B cell (primary cell): Measurements from ENCODE around the gene LSM7. TPM values are rescaled to one million over a fixed set of nuclear protein-coding genes. Genes with fewer than 3 reads are reported as not detected.
A peak's percentile ranks its signal among the peaks of the same experiment; 100 is the strongest.

Experiments used
- ATAC-seq: fragments of 200-7000 bp; cut with Tn5 transposase; one replicate; pipeline ENCODE4 v1.10.0; 2021; ENCODE audit warnings: low read depth, mild to moderate bottlenecking, moderate number of reproducible peaks, moderate library complexity
- CTCF ChIA-PET: fragments of 350-600 bp; sonication (Branson Sonifier 250); formaldehyde crosslinking; loops from one replicate; lab custom pipeline; 2021; ENCODE audit warnings: antibody characterized with exemption, inconsistent platforms; lab: Charles Lee
- POLR2A ChIA-PET: fragments of 350-600 bp; sonication (Branson Sonifier 250); formaldehyde crosslinking; loops from one replicate; lab custom pipeline; 2021; ENCODE audit warnings: antibody characterized with exemption; lab: Charles Lee
- DNase-seq: peaks from one replicate; pipeline ENCODE4 v3.0.0; 2013
- H2AFZ ChIP-seq: 2 replicates; pipeline ENCODE4 v1.6.1; 2012; ENCODE audit warnings: mild to moderate bottlenecking, low read depth, low read length; ENCODE audit not compliant: insufficient read depth, poor library complexity, severe bottlenecking
- H3K27ac ChIP-seq, 2 donors: 1 replicate in 1 of 2; 2 replicates in 1 of 2; pipeline ENCODE4 v1.5.1; 2012 to 2013; ENCODE audit warnings: low read length in 2 of 2, mild to moderate bottlenecking in 2 of 2, moderate library complexity in 1 of 2
- H3K27me3 ChIP-seq, 4 experiments: fragments of 200-600 bp in 1 of 4; sonication (generic) in 1 of 4; replicated peaks in 1 of 4; 1 replicate in 2 of 4; 2 replicates in 2 of 4; pipeline versions ENCODE4 v1.6.1 to v1.7.0; 2013 to 2016; ENCODE audit warnings: low read length in 3 of 4, mild to moderate bottlenecking in 2 of 4, mixed read lengths in 1 of 4, moderate library complexity in 1 of 4; ENCODE audit not compliant: insufficient read depth in 4 of 4, control insufficient read depth in 3 of 4; ENCODE audit errors: control extremely low read depth in 1 of 4
- H3K36me3 ChIP-seq, 2 experiments: replicated peaks in 1 of 2; 1 replicate in 1 of 2; 2 replicates in 1 of 2; pipeline versions ENCODE4 v1.6.1 to v1.7.1; 2013; ENCODE audit warnings: low read length in 1 of 2; ENCODE audit not compliant: insufficient read depth in 2 of 2, control insufficient read depth in 1 of 2; ENCODE audit errors: control extremely low read depth in 1 of 2, extremely low read depth in 1 of 2
- H3K4me1 ChIP-seq, 2 donors: fragments of 200-600 bp in 1 of 2; sonication (generic) in 1 of 2; 1 replicate in 1 of 2; 2 replicates in 1 of 2; pipeline versions ENCODE4 v1.5.1 to v1.6.1; 2013 to 2017; ENCODE audit warnings: low read length in 2 of 2; ENCODE audit not compliant: control insufficient read depth in 2 of 2, insufficient read depth in 2 of 2
- H3K4me2 ChIP-seq: replicated peaks from 2 replicates; pipeline ENCODE3; 2012; ENCODE audit warnings: mild to moderate bottlenecking, low read depth, low read length; ENCODE audit not compliant: poor library complexity, severe bottlenecking
- H3K4me3 ChIP-seq, 5 experiments: fragments of 200-600 bp in 1 of 5; sonication (generic) in 1 of 5; 1 replicate in 3 of 5; 2 replicates in 2 of 5; pipeline versions ENCODE4 v1.5.1 to v1.7.0; 2011 to 2016; ENCODE audit warnings: low read length in 4 of 5, mild to moderate bottlenecking in 4 of 5, low read depth in 2 of 5, control low read depth in 1 of 5, moderate library complexity in 1 of 5; ENCODE audit not compliant: insufficient read depth in 1 of 5; ENCODE audit errors: control extremely low read depth in 1 of 5, extremely low read depth in 1 of 5
- H3K79me2 ChIP-seq: fragments of 200-600 bp; sonication (generic); one replicate; pipeline ENCODE4 v1.6.0; 2016; ENCODE audit warnings: low read length; ENCODE audit not compliant: control insufficient read depth, insufficient read depth
- H3K9ac ChIP-seq: fragments of 200-600 bp; sonication (generic); 2 replicates; pipeline ENCODE4 v1.6.1; 2017; ENCODE audit warnings: mild to moderate bottlenecking, low read length, moderate library complexity
- H3K9me3 ChIP-seq, 3 donors: one replicate each; pipeline versions ENCODE4 v1.6.1 to v1.7.1; 2013; ENCODE audit warnings: low read length in 2 of 3; ENCODE audit not compliant: control insufficient read depth in 2 of 3, insufficient read depth in 1 of 3; ENCODE audit errors: control extremely low read depth in 1 of 3
- H4K20me1 ChIP-seq: 2 replicates; pipeline ENCODE4 v1.6.0; 2012; ENCODE audit warnings: mild to moderate bottlenecking, low read length; ENCODE audit not compliant: insufficient read depth, control insufficient read depth, poor library complexity, severe bottlenecking
- H3K27ac Mint-ChIP-seq: one replicate; pipeline ENCODE4 v1.8.0; 2021; ENCODE audit warnings: mixed read lengths
- H3K27me3 Mint-ChIP-seq: one replicate; pipeline ENCODE4 v1.8.0; 2021; ENCODE audit warnings: mixed read lengths
- H3K4me1 Mint-ChIP-seq: one replicate; pipeline ENCODE4 v1.8.0; 2021; ENCODE audit warnings: mixed read lengths
- H3K4me3 Mint-ChIP-seq: one replicate; pipeline ENCODE4 v1.8.0; 2021; ENCODE audit warnings: mixed read lengths
- H3K9me3 Mint-ChIP-seq: one replicate; pipeline ENCODE4 v1.8.0; 2022; ENCODE audit warnings: mixed read lengths; ENCODE audit not compliant: insufficient read depth
- CTCF ChIP-seq: fragments of 200-600 bp; IDR thresholded peaks from one replicate; pipeline ENCODE4 v1.8.0; 2022; ENCODE audit warnings: antibody characterized with exemption, mild to moderate bottlenecking
- EZH2 ChIP-seq: IDR thresholded peaks from 2 replicates; pipeline ENCODE4 v1.6.1; 2012; ENCODE audit warnings: borderline replicate concordance, low read depth, mild to moderate bottlenecking, moderate library complexity, low read length; ENCODE audit not compliant: insufficient read depth, poor library complexity, severe bottlenecking
- WGBS: methylation state at CpG from one replicate; pipeline ENCODE4 v1.1.5; 2013; ENCODE audit warnings: missing lambda C conversion rate; ENCODE audit not compliant: insufficient coverage; 5-methylcytosine and 5-hydroxymethylcytosine counted together
- intact Hi-C: fragments of 100-400 bp; cut with micrococcal nuclease; formaldehyde crosslinking; loops from one replicate; pipeline ENCODE4 v1.10.0; 2022
- polyA plus RNA-seq: library from polyadenylated mRNA; depleted of rRNA; stranded (reverse); fragments of >200 nt; gene quantifications from 2 replicates; pipeline ENCODE4 v1.2.3, GENCODE V29; 2012
- total RNA-seq, 2 donors: library from RNA; stranded (reverse); fragments of 120-200 nt in 1 of 2; gene quantifications; 1 replicate in 1 of 2; 2 replicates in 1 of 2; pipeline versions ENCODE4 v1.2.3 to v1.2.4, GENCODE V29; 2013 to 2022

The LSM7 gene
- total and polyA plus RNA-seq, 2 donors (not counting 1 experiment from before 2014, with no cell fraction given): 201 to 820 TPM

GRCh38 chr19:2331601-2332246 is 3.3 kb upstream of the LSM7 start:
- Histone ChIP-seq H3K9ac (peak overlapping the region; percentile 56), H3K4me1 (peaks cover 58 to 68% of the 10 kb centered on the region in 2 donors), H3K27ac (peak overlapping the region; percentile 91 to 97), H3K9me3 (peaks cover 0 to 11% (median 0%) of the 10 kb centered on the region in 3 donors), H3K36me3 (peaks cover 0 to 21% of the 10 kb centered on the region in 2 experiments), H2AFZ (peak overlapping the region; percentile 59), H3K4me2 (peak overlapping the region; percentile 94), H3K79me2 (peaks cover 100% of the 10 kb centered on the region), H3K27me3 (no peaks in the 10 kb centered on the region), H4K20me1 (peaks cover 26% of the 10 kb centered on the region), H3K4me3 (peak overlapping the region in 4 of 5 experiments; percentile 23 to 55 (median 42))
- peak overlapping the region; percentile 99 for H3K27ac Mint-ChIP-seq
- peak; percentile 1 for ATAC-seq
- H3K4me3 Mint-ChIP-seq: peak overlapping the region; percentile 87
- intact Hi-C loops: loop anchor here (1.0 to 2.0 kb wide), 5 partner anchors 7 to 63 kb away; no protein-coding TSS in a partner anchor
- no peak for TF ChIP-seq EZH2
- TF ChIP-seq CTCF: no peak
- no peaks in the 10 kb centered on the region for H3K27me3 Mint-ChIP-seq
- WGBS: 46% methylated on average over 11 of the region's 12 CpGs
- ChIA-PET CTCF (interaction anchor here (0.6 to 2.6 kb wide), 8 partner anchors 13 to 97 kb away, joined by 3 to 17 read pairs (median 4); no protein-coding TSS in a partner anchor), POLR2A (interaction anchor here (0.6 to 2.8 kb wide), 20 partner anchors 8 to 290 kb away, joined by 3 to 19 read pairs (median 4); partner anchors contain the start of genes DOT1L and LINGO3)
- peaks cover 75% of the 10 kb centered on the region for H3K4me1 Mint-ChIP-seq
- peaks cover 2% of the 10 kb centered on the region for H3K9me3 Mint-ChIP-seq
- DNase-seq: no peak
